ENCODE data around the gene CERS5. TPM values are rescaled to one million over a fixed set of nuclear protein-coding genes. Genes with fewer than 3 reads are reported as not detected.

The CERS5 gene
- total and polyA plus RNA-seq, 12 donors = 19.4 to 110 (median 37.0) TPM

GRCh38 chr12:50107416-50108268 is 59.5 kb downstream of the CERS5 start:
- Histone ChIP-seq H3K27me3 (no peaks in the 10 kb centered on the region), H3K4me3 (no peak overlapping the region), H3K4me1 (replicated peaks in 1 of 2) (peaks cover 28 to 34% of the 10 kb centered on the region in 2 donors), H3K9me3 (replicated peaks in 1 of 3) (no peaks in the 10 kb centered on the region), H3K27ac (no peak overlapping the region), H3K36me3 (replicated peaks in 1 of 2) (no peaks in the 10 kb centered on the region)
- intact Hi-C loops (cut with DNase I) = no loop called here
- 92 to 94% (median 93%) methylated on average over 13 to 17 of the region's 17 CpGs for WGBS, 4 donors
- no peak for DNase-seq
- TF ChIP-seq POLR2A (IDR thresholded peaks at IDR 0.05) (no peak), CTCF (IDR thresholded peaks at IDR 0.05) (no peak)

- Histone ChIP-seq H3K4me1 (replicated peaks in 1 of 2) (peaks cover 28 to 40% of the 10 kb centered on the region in 2 donors), H3K27ac (no peak overlapping the region), H3K9me3 (replicated peaks in 1 of 3) (no peaks in the 10 kb centered on the region), H3K27me3 (no peaks in the 10 kb centered on the region), H3K4me3 (no peak overlapping the region), H3K36me3 (replicated peaks in 1 of 2) (no peaks in the 10 kb centered on the region)
- WGBS, 4 donors = 68 to 100% (median 73%) methylated on average over 1 to 3 of the region's 3 CpGs
- intact Hi-C loops (cut with DNase I) = no loop called here
- TF ChIP-seq CTCF (IDR thresholded peaks at IDR 0.05) (no peak), POLR2A (IDR thresholded peaks at IDR 0.05) (no peak)
- DNase-seq = no peak
Measured at GRCh38 chr12:50106907-50107306, 60.3 kb downstream of the CERS5 start.

- WGBS, 4 donors = 90 to 94% (median 92%) methylated on average over 12 of the region's 12 CpGs
Measured at GRCh38 chr12:50105913-50106450, 61.2 kb downstream of the CERS5 start.

More at GRCh38 chr12:50105913-50106450, 61.2 kb downstream of the CERS5 start:
- H3K36me3 ChIP-seq (replicated peaks in 1 of 2) = no peaks in the 10 kb centered on the region
- H3K4me1 ChIP-seq (replicated peaks in 1 of 2) = peaks cover 22 to 40% of the 10 kb centered on the region in 2 donors
- no peak overlapping the region for H3K27ac ChIP-seq
- no peaks in the 10 kb centered on the region for H3K27me3 ChIP-seq
- DNase-seq = no peak
- H3K4me3 ChIP-seq = no peak overlapping the region
- intact Hi-C loops (cut with DNase I) = no loop called here
- H3K9me3 ChIP-seq (replicated peaks in 1 of 3) = no peaks in the 10 kb centered on the region
- TF ChIP-seq POLR2A (IDR thresholded peaks at IDR 0.05) = no peak
- no peak for TF ChIP-seq CTCF (IDR thresholded peaks at IDR 0.05)
